ENCODE data around the gene OGDH.

Gene OGDH

DNA sequence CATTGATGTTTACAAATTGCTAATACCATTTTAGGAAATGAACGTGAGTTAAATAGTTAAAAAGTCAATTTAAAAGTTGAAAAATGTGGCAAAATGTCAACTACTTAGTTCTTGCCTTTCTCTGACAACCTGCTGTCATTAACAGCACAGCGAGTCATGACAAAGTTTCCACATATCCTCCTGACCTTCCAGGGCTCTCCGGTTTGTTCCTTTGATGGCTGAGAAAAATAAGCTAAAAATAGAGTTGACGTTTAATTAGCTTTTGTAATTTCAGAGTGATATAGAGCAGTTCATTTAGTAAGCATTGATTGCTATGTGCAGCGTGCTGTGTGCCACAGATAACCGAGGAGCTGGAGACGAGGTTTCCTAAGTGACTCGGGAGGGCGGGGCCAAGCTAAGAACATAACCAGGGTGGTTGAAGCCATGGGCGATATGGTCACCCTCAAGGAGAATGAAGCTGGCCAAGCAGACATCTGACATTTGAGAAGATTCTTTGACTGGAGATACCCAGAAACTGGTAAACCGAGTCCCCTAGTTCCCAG is 47.9 kb downstream of the OGDH start:
- H3K27ac ChIP-seq, result no peak overlapping the region
- TF ChIP-seq, protein P1, sequence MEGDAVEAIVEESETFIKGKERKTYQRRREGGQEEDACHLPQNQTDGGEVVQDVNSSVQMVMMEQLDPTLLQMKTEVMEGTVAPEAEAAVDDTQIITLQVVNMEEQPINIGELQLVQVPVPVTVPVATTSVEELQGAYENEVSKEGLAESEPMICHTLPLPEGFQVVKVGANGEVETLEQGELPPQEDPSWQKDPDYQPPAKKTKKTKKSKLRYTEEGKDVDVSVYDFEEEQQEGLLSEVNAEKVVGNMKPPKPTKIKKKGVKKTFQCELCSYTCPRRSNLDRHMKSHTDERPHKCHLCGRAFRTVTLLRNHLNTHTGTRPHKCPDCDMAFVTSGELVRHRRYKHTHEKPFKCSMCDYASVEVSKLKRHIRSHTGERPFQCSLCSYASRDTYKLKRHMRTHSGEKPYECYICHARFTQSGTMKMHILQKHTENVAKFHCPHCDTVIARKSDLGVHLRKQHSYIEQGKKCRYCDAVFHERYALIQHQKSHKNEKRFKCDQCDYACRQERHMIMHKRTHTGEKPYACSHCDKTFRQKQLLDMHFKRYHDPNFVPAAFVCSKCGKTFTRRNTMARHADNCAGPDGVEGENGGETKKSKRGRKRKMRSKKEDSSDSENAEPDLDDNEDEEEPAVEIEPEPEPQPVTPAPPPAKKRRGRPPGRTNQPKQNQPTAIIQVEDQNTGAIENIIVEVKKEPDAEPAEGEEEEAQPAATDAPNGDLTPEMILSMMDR (conservative IDR thresholded peaks at IDR 0.05), result no peak
- TF ChIP-seq ZFX (IDR thresholded peaks at IDR 0.05), result no peak

DNA sequence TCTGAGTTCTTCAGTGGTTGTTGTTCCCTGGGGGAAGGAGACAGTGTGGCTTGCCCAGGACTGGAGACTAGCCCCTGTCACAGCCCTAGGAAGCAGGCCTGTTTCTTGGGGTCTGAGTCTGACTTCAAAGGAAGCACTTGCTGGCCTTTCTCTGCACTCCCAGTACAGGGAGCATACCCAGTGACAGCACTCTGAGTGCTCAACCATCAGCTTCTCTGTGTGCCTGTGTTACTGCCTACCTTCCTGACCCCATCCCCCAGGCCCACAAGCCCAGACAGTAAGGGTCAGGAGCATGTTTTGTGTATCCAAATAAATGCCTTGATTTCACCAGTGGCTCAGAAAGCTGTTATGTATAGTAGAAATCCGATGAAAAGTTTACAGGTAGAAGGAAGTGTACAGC is 48.9 kb downstream of the OGDH start:
- H3K27ac ChIP-seq, result no peak overlapping the region
- no peak for TF ChIP-seq ZFX (IDR thresholded peaks at IDR 0.05)
- TF ChIP-seq, protein P1 (conservative IDR thresholded peaks at IDR 0.05), result no peak

DNA sequence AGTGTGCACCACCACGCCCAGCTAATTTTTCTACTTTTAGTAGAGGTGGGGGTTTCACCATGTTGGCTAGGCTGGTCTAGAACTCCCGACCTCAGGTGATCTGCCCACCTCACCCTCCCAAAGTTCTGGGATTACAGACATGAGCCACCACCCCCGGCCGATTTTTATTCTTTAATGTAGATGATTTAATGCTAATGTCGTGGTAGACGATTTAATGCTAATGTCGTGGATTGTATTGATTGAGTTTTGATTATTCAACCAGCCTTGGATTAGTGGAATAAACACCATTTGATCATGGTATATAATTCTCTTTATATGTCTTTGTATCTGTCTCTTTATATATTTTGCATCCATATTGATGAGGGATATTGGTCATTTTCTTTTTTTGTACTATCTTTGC is 52.6 kb downstream of the OGDH start:
- TF ChIP-seq, protein P1 (conservative IDR thresholded peaks at IDR 0.05), result no peak
- no peak for TF ChIP-seq ZFX (IDR thresholded peaks at IDR 0.05)
- H3K27ac ChIP-seq, result no peak overlapping the region

DNA sequence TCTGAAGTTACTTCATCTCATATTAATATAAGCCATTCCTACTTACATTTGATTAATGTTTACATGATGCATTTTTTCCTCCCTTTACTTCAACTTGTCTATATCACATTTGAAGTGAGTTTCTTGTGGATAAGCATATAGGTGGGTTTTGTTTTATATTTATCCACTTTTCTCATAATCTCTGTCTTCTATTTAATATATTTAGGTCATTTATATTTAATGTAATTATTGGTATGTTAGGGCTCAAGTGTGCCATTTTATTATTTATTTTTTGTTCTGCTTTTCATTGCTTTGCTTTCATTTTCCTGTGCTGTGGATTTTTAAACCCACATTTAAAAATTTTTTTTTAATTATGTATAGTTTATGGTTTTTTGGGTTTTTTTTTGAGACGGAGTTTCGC is 54.8 kb downstream of the OGDH start:
- TF ChIP-seq, protein P1 (conservative IDR thresholded peaks at IDR 0.05), result no peak
- no peak for TF ChIP-seq ZFX (IDR thresholded peaks at IDR 0.05)

DNA sequence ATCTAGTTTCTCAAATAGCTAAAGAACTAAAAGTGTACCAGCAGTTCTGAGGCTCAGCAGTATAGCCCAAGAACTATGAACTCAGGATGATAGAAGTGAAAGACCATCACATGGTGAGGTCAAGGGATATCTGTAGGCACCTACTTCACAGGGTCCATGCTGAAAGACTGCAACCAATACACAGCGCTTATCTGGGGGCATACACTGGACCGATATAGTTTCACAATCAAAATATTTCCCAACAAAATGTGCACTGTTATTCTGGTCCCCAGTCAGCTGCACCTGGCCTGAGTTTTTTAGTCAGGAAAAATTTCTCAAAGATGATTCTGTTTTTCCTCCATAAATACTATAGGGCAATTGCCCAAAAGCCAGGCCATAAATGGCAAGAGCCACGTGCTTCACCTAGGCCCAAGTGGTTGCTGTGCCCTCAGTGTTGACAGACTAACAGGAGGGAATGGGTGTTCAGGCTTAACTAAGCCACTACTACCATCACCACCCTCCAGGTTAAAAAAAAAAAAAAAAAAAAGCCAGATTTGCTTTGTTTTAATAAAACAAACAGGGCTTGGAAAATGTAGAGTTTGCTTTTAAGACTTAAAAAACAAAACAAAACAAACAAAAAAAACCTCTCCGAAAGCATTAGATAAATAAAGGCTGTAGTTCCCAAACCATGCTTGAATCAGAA is 58.5 kb downstream of the OGDH start:
- TF ChIP-seq, protein P1 (conservative IDR thresholded peaks at IDR 0.05), result no peak
- TF ChIP-seq ZFX (IDR thresholded peaks at IDR 0.05), result no peak
- no peak overlapping the region for H3K27ac ChIP-seq

More for the DNA sequence above, 54.8 kb downstream of the OGDH start:
- no peak overlapping the region for H3K27ac ChIP-seq

DNA sequence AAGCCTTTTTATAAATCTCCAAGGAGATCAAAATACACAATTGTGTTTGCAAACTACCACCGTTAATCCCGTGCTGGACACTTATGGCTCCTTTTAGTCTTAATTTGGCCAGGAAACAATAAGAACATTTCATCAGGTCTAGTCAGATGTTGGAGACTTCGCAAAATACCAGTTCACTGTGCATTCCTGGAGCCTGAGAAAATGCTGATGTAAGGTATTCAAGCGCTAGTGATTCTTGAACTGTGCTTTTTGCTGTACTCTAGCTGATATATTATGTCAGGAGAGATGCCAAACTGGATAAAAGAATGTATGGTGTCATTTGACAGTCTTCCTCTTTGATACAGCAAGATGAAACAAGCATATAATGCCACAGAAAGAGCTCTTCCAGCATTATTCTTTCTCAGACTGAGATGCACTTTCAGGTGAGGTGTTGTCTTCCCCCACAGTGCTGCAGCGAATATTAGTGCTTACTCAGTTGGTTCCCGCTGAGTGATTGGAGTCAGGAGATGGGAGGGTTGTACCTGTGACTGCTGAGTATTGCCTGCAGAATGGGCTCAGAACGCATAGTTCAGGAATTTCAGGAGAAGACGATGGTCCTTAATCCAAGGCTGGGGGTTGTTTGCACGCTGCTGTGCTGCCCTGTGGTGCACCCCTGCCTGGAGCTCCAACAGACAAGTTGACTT is 59.2 kb downstream of the OGDH start:
- H3K27ac ChIP-seq, result no peak overlapping the region
- TF ChIP-seq ZFX (IDR thresholded peaks at IDR 0.05), result no peak
- TF ChIP-seq, protein P1 (conservative IDR thresholded peaks at IDR 0.05), result no peak

DNA sequence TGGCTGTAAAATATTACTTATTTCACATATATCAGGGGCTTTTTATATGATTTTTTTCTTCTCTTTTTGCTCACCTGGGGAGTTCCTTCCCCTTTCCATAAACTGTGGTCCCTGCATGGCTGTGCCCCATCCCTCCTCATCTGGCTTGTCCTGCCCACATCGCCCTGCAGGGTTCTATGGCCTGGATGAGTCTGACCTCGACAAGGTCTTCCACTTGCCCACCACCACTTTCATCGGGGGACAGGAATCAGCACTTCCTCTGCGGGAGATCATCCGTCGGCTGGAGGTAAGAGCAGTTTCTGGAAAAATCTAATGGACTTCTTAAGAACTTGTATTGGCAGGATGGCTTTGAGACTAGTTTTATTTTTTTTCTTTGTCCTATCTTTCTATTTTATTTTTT is 60.1 kb downstream of the OGDH start:
- no peak overlapping the region for H3K27ac ChIP-seq
- TF ChIP-seq, protein P1 (conservative IDR thresholded peaks at IDR 0.05), result no peak
- no peak for TF ChIP-seq ZFX (IDR thresholded peaks at IDR 0.05)
